Liver (tissue), 3 donors: ENCODE data around the gene SEPTIN10.

Source experiments
- FOXA1 ChIP-seq: IDR thresholded peaks from 2 replicates; pipeline ENCODE4 v1.6.1; 2016; ENCODE audit warnings: antibody characterized with exemption
- HNF4A ChIP-seq, 2 donors: conservative IDR thresholded peaks; 2 replicates each; pipeline ENCODE4 v1.6.1; 2016; ENCODE audit warnings: antibody characterized with exemption in 2 of 2, mild to moderate bottlenecking in 2 of 2
- NR2F2 ChIP-seq: IDR thresholded peaks from 2 replicates; pipeline ENCODE4 v1.6.1; 2016; ENCODE audit warnings: antibody characterized with exemption
- SP1 ChIP-seq: IDR thresholded peaks from 2 replicates; pipeline ENCODE4 v1.6.1; 2018; ENCODE audit warnings: antibody characterized with exemption, mild to moderate bottlenecking
- TAF1 ChIP-seq: conservative IDR thresholded peaks from 2 replicates; pipeline ENCODE4 v1.6.1; 2016; ENCODE audit warnings: antibody characterized with exemption, mild to moderate bottlenecking
- YY1 ChIP-seq: IDR thresholded peaks from 2 replicates; pipeline ENCODE4 v1.6.1; 2016; ENCODE audit warnings: antibody characterized with exemption, mild to moderate bottlenecking
- TF ChIP-seq, protein P1 (sequence below): fragments of 150-350 bp; IDR thresholded peaks from 2 replicates; pipeline ENCODE4 v1.5.1; 2017; ENCODE audit warnings: improper control_type of control experiment, low read depth, low read length; ENCODE audit not compliant: missing input control
- TF ChIP-seq, protein P2 (sequence below): IDR thresholded peaks from 2 replicates; pipeline ENCODE4 v1.6.1; 2016; ENCODE audit warnings: antibody characterized with exemption
- TF ChIP-seq, protein P3 (sequence below): IDR thresholded peaks from 2 replicates; pipeline ENCODE4 v1.6.1; 2016; ENCODE audit warnings: antibody characterized with exemption, mild to moderate bottlenecking
- TF ChIP-seq, protein P4 (sequence below): IDR thresholded peaks from 2 replicates; pipeline ENCODE4 v1.6.1; 2016; ENCODE audit warnings: antibody characterized with exemption
- donor health status: healthy.
- donor health status: healthy.

DNA sequence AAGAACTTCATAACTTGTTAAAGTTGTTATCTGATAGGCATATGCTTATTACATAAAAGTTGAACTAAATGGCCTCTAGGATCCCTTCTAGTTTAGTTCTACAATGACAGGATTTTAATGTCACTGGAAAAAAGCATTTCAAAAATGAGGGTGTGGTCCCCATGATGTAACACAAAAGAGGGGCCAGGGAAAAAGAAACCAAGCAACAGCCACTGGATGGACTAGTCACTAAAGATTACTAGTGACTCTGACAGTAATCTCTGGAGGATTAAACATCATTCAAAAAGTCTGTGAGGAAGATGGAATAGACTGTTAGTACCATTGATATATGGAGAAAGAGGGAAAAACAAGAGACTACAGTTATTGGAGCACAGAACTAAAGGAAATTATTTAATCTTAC lies 22.6 kb downstream of the SEPTIN10 start:
- TF ChIP-seq YY1 (no peak), SP1 (no peak), HNF4A (conservative IDR thresholded peaks at IDR 0.05) (no peak), FOXA1 (no peak), NR2F2 (no peak), TAF1 (no peak)
- TF ChIP-seq, protein P1, sequence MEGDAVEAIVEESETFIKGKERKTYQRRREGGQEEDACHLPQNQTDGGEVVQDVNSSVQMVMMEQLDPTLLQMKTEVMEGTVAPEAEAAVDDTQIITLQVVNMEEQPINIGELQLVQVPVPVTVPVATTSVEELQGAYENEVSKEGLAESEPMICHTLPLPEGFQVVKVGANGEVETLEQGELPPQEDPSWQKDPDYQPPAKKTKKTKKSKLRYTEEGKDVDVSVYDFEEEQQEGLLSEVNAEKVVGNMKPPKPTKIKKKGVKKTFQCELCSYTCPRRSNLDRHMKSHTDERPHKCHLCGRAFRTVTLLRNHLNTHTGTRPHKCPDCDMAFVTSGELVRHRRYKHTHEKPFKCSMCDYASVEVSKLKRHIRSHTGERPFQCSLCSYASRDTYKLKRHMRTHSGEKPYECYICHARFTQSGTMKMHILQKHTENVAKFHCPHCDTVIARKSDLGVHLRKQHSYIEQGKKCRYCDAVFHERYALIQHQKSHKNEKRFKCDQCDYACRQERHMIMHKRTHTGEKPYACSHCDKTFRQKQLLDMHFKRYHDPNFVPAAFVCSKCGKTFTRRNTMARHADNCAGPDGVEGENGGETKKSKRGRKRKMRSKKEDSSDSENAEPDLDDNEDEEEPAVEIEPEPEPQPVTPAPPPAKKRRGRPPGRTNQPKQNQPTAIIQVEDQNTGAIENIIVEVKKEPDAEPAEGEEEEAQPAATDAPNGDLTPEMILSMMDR = no peak
- TF ChIP-seq, protein P2, sequence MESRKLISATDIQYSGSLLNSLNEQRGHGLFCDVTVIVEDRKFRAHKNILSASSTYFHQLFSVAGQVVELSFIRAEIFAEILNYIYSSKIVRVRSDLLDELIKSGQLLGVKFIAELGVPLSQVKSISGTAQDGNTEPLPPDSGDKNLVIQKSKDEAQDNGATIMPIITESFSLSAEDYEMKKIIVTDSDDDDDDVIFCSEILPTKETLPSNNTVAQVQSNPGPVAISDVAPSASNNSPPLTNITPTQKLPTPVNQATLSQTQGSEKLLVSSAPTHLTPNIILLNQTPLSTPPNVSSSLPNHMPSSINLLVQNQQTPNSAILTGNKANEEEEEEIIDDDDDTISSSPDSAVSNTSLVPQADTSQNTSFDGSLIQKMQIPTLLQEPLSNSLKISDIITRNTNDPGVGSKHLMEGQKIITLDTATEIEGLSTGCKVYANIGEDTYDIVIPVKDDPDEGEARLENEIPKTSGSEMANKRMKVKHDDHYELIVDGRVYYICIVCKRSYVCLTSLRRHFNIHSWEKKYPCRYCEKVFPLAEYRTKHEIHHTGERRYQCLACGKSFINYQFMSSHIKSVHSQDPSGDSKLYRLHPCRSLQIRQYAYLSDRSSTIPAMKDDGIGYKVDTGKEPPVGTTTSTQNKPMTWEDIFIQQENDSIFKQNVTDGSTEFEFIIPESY = no peak
- TF ChIP-seq, protein P3, sequence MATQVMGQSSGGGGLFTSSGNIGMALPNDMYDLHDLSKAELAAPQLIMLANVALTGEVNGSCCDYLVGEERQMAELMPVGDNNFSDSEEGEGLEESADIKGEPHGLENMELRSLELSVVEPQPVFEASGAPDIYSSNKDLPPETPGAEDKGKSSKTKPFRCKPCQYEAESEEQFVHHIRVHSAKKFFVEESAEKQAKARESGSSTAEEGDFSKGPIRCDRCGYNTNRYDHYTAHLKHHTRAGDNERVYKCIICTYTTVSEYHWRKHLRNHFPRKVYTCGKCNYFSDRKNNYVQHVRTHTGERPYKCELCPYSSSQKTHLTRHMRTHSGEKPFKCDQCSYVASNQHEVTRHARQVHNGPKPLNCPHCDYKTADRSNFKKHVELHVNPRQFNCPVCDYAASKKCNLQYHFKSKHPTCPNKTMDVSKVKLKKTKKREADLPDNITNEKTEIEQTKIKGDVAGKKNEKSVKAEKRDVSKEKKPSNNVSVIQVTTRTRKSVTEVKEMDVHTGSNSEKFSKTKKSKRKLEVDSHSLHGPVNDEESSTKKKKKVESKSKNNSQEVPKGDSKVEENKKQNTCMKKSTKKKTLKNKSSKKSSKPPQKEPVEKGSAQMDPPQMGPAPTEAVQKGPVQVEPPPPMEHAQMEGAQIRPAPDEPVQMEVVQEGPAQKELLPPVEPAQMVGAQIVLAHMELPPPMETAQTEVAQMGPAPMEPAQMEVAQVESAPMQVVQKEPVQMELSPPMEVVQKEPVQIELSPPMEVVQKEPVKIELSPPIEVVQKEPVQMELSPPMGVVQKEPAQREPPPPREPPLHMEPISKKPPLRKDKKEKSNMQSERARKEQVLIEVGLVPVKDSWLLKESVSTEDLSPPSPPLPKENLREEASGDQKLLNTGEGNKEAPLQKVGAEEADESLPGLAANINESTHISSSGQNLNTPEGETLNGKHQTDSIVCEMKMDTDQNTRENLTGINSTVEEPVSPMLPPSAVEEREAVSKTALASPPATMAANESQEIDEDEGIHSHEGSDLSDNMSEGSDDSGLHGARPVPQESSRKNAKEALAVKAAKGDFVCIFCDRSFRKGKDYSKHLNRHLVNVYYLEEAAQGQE = no peak
- TF ChIP-seq, protein P4, sequence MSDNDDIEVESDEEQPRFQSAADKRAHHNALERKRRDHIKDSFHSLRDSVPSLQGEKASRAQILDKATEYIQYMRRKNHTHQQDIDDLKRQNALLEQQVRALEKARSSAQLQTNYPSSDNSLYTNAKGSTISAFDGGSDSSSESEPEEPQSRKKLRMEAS = no peak
